Spleen (tissue), 11 donors: ENCODE data around the gene OR51M1. TPM values are rescaled to one million over a fixed set of nuclear protein-coding genes. Genes with fewer than 3 reads are reported as not detected.
"Not testable (repeated sequence)": the region's sequence is repeated elsewhere in the genome, so short reads cannot be mapped to it uniquely, and the experiment has no call there.

Source experiments
- DNase-seq: peaks from one replicate; pipeline ENCODE4 v3.0.0-alpha.2; 2020
- H3K27ac ChIP-seq, 8 donors: fragments of 200-600 bp; sonication (generic) in 7 of 8; 1 replicate in 4 of 8; 2 replicates in 4 of 8; pipeline versions ENCODE4 v1.5.0 to v1.8.0; 2016 to 2021; ENCODE audit warnings: inconsistent platforms in 4 of 8, mild to moderate bottlenecking in 4 of 8, moderate library complexity in 1 of 8
- H3K27me3 ChIP-seq, 7 donors: fragments of 200-600 bp; sonication (generic) in 6 of 7; replicated peaks in 1 of 7; 1 replicate in 4 of 7; 2 replicates in 3 of 7; pipeline versions ENCODE4 v1.5.0 to v1.8.0; 2016 to 2021; ENCODE audit warnings: inconsistent platforms in 3 of 7, mild to moderate bottlenecking in 1 of 7
- H3K36me3 ChIP-seq, 6 donors: fragments of 200-600 bp; sonication (generic) in 5 of 6; 1 replicate in 4 of 6; 2 replicates in 2 of 6; pipeline versions ENCODE4 v1.5.0 to v1.8.0; 2016 to 2021; ENCODE audit warnings: inconsistent platforms in 2 of 6
- H3K4me1 ChIP-seq, 6 donors: fragments of 200-600 bp; sonication (generic) in 5 of 6; 1 replicate in 3 of 6; 2 replicates in 3 of 6; pipeline versions ENCODE4 v1.5.0 to v1.8.0; 2016 to 2021; ENCODE audit warnings: inconsistent platforms in 3 of 6
- H3K4me3 ChIP-seq, 8 donors: fragments of 200-600 bp; sonication (generic) in 7 of 8; 1 replicate in 4 of 8; 2 replicates in 4 of 8; pipeline versions ENCODE4 v1.5.0 to v1.8.0; 2016 to 2021; ENCODE audit warnings: inconsistent platforms in 4 of 8, mild to moderate bottlenecking in 4 of 8, moderate library complexity in 2 of 8
- H3K9me3 ChIP-seq, 8 donors: fragments of 200-600 bp; sonication (generic) in 7 of 8; 1 replicate in 4 of 8; 2 replicates in 4 of 8; pipeline versions ENCODE4 v1.5.0 to v1.8.0; 2016 to 2021; ENCODE audit warnings: inconsistent platforms in 4 of 8
- CTCF ChIP-seq, 11 experiments: fragments of 200-600 bp in 7 of 11; fragments of 450-650 bp in 4 of 11; sonication (generic) in 4 of 11; IDR thresholded peaks in 8 of 11; conservative IDR thresholded peaks in 3 of 11; 1 replicate in 7 of 11; 2 replicates in 4 of 11; pipeline versions ENCODE4 v1.4.0 to v1.8.0; 2016 to 2021; ENCODE audit warnings: antibody characterized with exemption in 11 of 11, inconsistent platforms in 4 of 11, mild to moderate bottlenecking in 1 of 11
- POLR2A ChIP-seq, 3 donors: fragments of 450-650 bp; IDR thresholded peaks; one replicate each; pipeline ENCODE4 v1.5.1; 2017; ENCODE audit warnings: antibody characterized with exemption in 3 of 3, mild to moderate bottlenecking in 1 of 3
- POLR2AphosphoS5 ChIP-seq, 3 donors: sonication (generic); formaldehyde crosslinking; IDR thresholded peaks; one replicate each; pipeline ENCODE4 v1.5.1; 2017; ENCODE audit warnings: antibody characterized with exemption in 3 of 3
- WGBS, 5 donors: extraction: QIAGEN DNeasy Blood & Tissue Kit in 3 of 5; methylation state at CpG; one replicate each; pipeline versions ENCODE4 v1.1.5 to v1.1.7; 2013 to 2018; 5-methylcytosine and 5-hydroxymethylcytosine counted together
- intact Hi-C: fragments of 100-400 bp; cut with DNase I; formaldehyde crosslinking; loops from one replicate; pipeline ENCODE4 v1.15.0; 2023; ENCODE audit warnings: low total_unique reads
- polyA plus RNA-seq, 3 donors: library from polyadenylated mRNA; stranded (reverse); fragments of 200-250 nt; gene quantifications; one replicate each; pipeline ENCODE4 v1.2.1, GENCODE V29; 2013
- total RNA-seq, 7 donors: library from RNA; depleted of rRNA in 3 of 7; stranded (reverse); fragments of >200 nt in 3 of 7; fragmentation: NEBNext Ultra II Directional in 4 of 7; extraction: Animal tissue kit (Norgen Biotek cat#: 25700) in 4 of 7; gene quantifications; one replicate each; pipeline versions ENCODE4 v1.1.0 to v1.2.1, GENCODE V29; 2016 to 2021
- donor health status: healthy with polysubstance abuse.
- donor health status: DM: no; HTN: no; CAD: no; lungs with moderate emphysema.
- donor health status: DM: no; HTN: no; CAD: no.
- donor health status: Bipolar disorder and iron deficiency.
- donor health status: healthy.
- donor health status: DM: no; HTN: no; CAD: no.
- donor health status: DM: yes; HTN: yes; CAD: no.

Gene OR51M1
- total and polyA plus RNA-seq, 10 donors: not detected

GRCh38 chr11:5349550-5349949 lies 34.1 kb upstream of the OR51M1 start:
- 35 to 51% (median 42%) methylated on average over 1 of the region's 1 CpG for WGBS, 5 donors
- H3K4me1 ChIP-seq: no peaks in the 10 kb centered on the region
- no peaks in the 10 kb centered on the region for H3K27me3 ChIP-seq
- no peaks in the 10 kb centered on the region for H3K9me3 ChIP-seq
- DNase-seq: no peak
- TF ChIP-seq POLR2AphosphoS5 (IDR thresholded peaks at IDR 0.05) (no peak), CTCF (IDR thresholded peaks at IDR 0.05 in 8 of 11, conservative IDR thresholded peaks at IDR 0.05 in 3 of 11) (no peak), POLR2A (IDR thresholded peaks at IDR 0.05) (no peak)
- intact Hi-C loops: no loop called here
- H3K36me3 ChIP-seq: no peaks in the 10 kb centered on the region
- no peak overlapping the region for H3K4me3 ChIP-seq
- H3K27ac ChIP-seq: no peak overlapping the region

GRCh38 chr11:5351208-5351607 lies 32.4 kb upstream of the OR51M1 start, which contains the start of gene OR51B6:
TSS of gene OR51B6 (plus strand) at chr11:5351508. CDS start at chr11:5351508, 0 bp downstream.
- TF ChIP-seq POLR2A (IDR thresholded peaks at IDR 0.05) (no peak), POLR2AphosphoS5 (IDR thresholded peaks at IDR 0.05) (no peak), CTCF (IDR thresholded peaks at IDR 0.05 in 8 of 11, conservative IDR thresholded peaks at IDR 0.05 in 3 of 11) (no peak)
- H3K4me1 ChIP-seq: no peaks in the 10 kb centered on the region
- H3K4me3 ChIP-seq: no peak within 1 kb of the TSS
- intact Hi-C loops: no loop called here
- H3K27ac ChIP-seq: no peak within 1 kb of the TSS
- WGBS, 5 donors: 47 to 67% (median 54%) methylated on average over 1 of the region's 1 CpG
- no peaks in the 10 kb centered on the region for H3K36me3 ChIP-seq
- no peaks in the 10 kb centered on the region for H3K27me3 ChIP-seq
- no peaks in the 10 kb centered on the region for H3K9me3 ChIP-seq
- DNase-seq: no peak

GRCh38 chr11:5356031-5356430 lies 27.6 kb upstream of the OR51M1 start:
- DNase-seq, H3K9me3 ChIP-seq, H3K36me3 ChIP-seq, intact Hi-C loops, H3K27ac ChIP-seq, H3K4me3 ChIP-seq, H3K4me1 ChIP-seq, H3K27me3 ChIP-seq: not testable (repeated sequence)
- 67 to 90% (median 83%) methylated on average over 4 to 5 of the region's 5 CpGs for WGBS, 5 donors

- WGBS, 5 donors: 60 to 84% (median 74%) methylated on average over 3 of the region's 3 CpGs
- no peaks in the 10 kb centered on the region for H3K4me1 ChIP-seq
Observed at GRCh38 chr11:5362017-5362625, 21.5 kb upstream of the OR51M1 start.

More at GRCh38 chr11:5362017-5362625, 21.5 kb upstream of the OR51M1 start:
- Histone ChIP-seq H3K9me3 (peaks cover 0 to 3% (median 0%) of the 10 kb centered on the region in 8 donors), H3K27ac (no peak overlapping the region), H3K27me3 (no peaks in the 10 kb centered on the region), H3K36me3 (no peaks in the 10 kb centered on the region), H3K4me3 (no peak overlapping the region)
- TF ChIP-seq POLR2A (IDR thresholded peaks at IDR 0.05): no peak
- no peak for TF ChIP-seq POLR2AphosphoS5 (IDR thresholded peaks at IDR 0.05)
- TF ChIP-seq CTCF (IDR thresholded peaks at IDR 0.05 in 8 of 11, conservative IDR thresholded peaks at IDR 0.05 in 3 of 11): no peak
- intact Hi-C loops: no loop called here
- DNase-seq: no peak
